ENCODE results near the gene OCA2. TPM values are rescaled to one million over a fixed set of nuclear protein-coding genes. Genes with fewer than 3 reads are reported as not detected.
A peak's percentile ranks its signal among the peaks of the same experiment; 100 is the strongest.
"Not testable (repeated sequence)": the region's sequence is repeated elsewhere in the genome, so short reads cannot be mapped to it uniquely, and the experiment has no call there.

Gene OCA2
- total RNA-seq (2021; ENCODE audit: unreplicated experiment) = 0.13 TPM
- polyA plus RNA-seq (2012; ENCODE audit: insufficient read length) = not detected
- percentile 10 among the genes with signal in this experiment for Bru-seq, nascent RNA
- BruChase-seq, experiment 1, labeled RNA remaining after a 2-hour chase = percentile 7 among the genes with signal in this experiment
- percentile 5 among the genes with signal in this experiment for BruChase-seq, experiment 2, labeled RNA remaining after a 6-hour chase
- long read RNA-seq, partial matches to known transcripts = 0 of 1 reads
- long read RNA-seq, other reads (novel, unspliced or antisense) = 1 of 1 reads

GRCh38 chr15:28098766-28099554 is at the start of gene OCA2:
OCA2 (minus strand) TSS chr15:28099315; CDS start chr15:28081874, 17,441 bp downstream.
- DNase-seq (ENCODE audit: low read depth, low spot score) (no peak), ATAC-seq (peak; percentile 58)
- Histone ChIP-seq H3K9me3 (ENCODE audit: control insufficient read depth, insufficient read depth, low read depth, low read length) (no peaks in the 10 kb centered on the region), H3K27me3 (ENCODE audit: control insufficient read depth, insufficient read depth, low read length) (no peaks in the 10 kb centered on the region), H3K27ac (ENCODE audit: low read length) (no peak within 1 kb of the TSS), H3K36me3 (ENCODE audit: control insufficient read depth, insufficient read depth, low read length) (no peaks in the 10 kb centered on the region), H3K4me3 (ENCODE audit: low read depth in 2 of 2, low read length in 2 of 2) (peak within 1 kb of the TSS in 1 of 2 experiments; percentile 42; a peak in 2 of 4 replicates), H3K4me1 (ENCODE audit: control insufficient read depth, insufficient read depth, low read length) (peaks cover 7% of the 10 kb centered on the region; the same call in 1 of the 2 replicates)
- intact Hi-C loops (cut with micrococcal nuclease; ENCODE audit: unreplicated experiment) (no loop called here), in situ Hi-C loops (cut with HindIII; ENCODE audit: low pct_unique_long_range_greater_than_20kb, low sequenced_read_pairs) (no loop called here)
- ChIA-PET POLR2A (no interaction called here), CTCF (interaction anchor here (0.6 kb wide), 2 partner anchors 27 to 1204 kb away, joined by 3 to 6 read pairs; no protein-coding TSS in a partner anchor)
- BruUV-seq (replicated peaks) = no TSS peak
- TF ChIP-seq TCF7L2 (IDR thresholded peaks at IDR 0.05; ENCODE audit: low read depth, low read length) (no peak), SIN3A (IDR thresholded peaks at IDR 0.05; ENCODE audit: borderline replicate concordance, insufficient read depth, low read depth, low read length) (no peak)

- BruUV-seq (replicated peaks) = no TSS peak
- intact Hi-C loops (cut with micrococcal nuclease; ENCODE audit: unreplicated experiment) = no loop called here
- no peak for ATAC-seq
These were observed 48.7 kb upstream of the OCA2 start for GRCh38 chr15:28147801-28148200.

GRCh38 chr15:28145419-28145818 is 46.3 kb upstream of the OCA2 start:
- intact Hi-C loops (cut with micrococcal nuclease; ENCODE audit: unreplicated experiment); H3K9me3 ChIP-seq (ENCODE audit: control insufficient read depth, insufficient read depth, low read depth, low read length); H3K27me3 ChIP-seq (ENCODE audit: control insufficient read depth, insufficient read depth, low read length); ATAC-seq; H3K27ac ChIP-seq (ENCODE audit: low read length); POLR2A ChIA-PET; H3K4me3 ChIP-seq (ENCODE audit: low read depth in 2 of 2, low read length in 2 of 2); H3K36me3 ChIP-seq (ENCODE audit: control insufficient read depth, insufficient read depth, low read length); in situ Hi-C loops (cut with HindIII; ENCODE audit: low pct_unique_long_range_greater_than_20kb, low sequenced_read_pairs); BruUV-seq (replicated peaks); H3K4me1 ChIP-seq (ENCODE audit: control insufficient read depth, insufficient read depth, low read length); CTCF ChIA-PET; DNase-seq (ENCODE audit: low read depth, low spot score): not testable (repeated sequence)

More at GRCh38 chr15:28147801-28148200, 48.7 kb upstream of the OCA2 start:
- no peaks in the 10 kb centered on the region for H3K4me1 ChIP-seq (ENCODE audit: control insufficient read depth, insufficient read depth, low read length)
- H3K4me3 ChIP-seq (ENCODE audit: low read depth in 2 of 2, low read length in 2 of 2) = no peak overlapping the region
- no peaks in the 10 kb centered on the region for H3K9me3 ChIP-seq (ENCODE audit: control insufficient read depth, insufficient read depth, low read depth, low read length)
- H3K27ac ChIP-seq (ENCODE audit: low read length) = no peak overlapping the region
- TF ChIP-seq, protein P1, sequence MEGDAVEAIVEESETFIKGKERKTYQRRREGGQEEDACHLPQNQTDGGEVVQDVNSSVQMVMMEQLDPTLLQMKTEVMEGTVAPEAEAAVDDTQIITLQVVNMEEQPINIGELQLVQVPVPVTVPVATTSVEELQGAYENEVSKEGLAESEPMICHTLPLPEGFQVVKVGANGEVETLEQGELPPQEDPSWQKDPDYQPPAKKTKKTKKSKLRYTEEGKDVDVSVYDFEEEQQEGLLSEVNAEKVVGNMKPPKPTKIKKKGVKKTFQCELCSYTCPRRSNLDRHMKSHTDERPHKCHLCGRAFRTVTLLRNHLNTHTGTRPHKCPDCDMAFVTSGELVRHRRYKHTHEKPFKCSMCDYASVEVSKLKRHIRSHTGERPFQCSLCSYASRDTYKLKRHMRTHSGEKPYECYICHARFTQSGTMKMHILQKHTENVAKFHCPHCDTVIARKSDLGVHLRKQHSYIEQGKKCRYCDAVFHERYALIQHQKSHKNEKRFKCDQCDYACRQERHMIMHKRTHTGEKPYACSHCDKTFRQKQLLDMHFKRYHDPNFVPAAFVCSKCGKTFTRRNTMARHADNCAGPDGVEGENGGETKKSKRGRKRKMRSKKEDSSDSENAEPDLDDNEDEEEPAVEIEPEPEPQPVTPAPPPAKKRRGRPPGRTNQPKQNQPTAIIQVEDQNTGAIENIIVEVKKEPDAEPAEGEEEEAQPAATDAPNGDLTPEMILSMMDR (IDR thresholded peaks at IDR 0.05) = no peak
- TF ChIP-seq TCF7L2 (IDR thresholded peaks at IDR 0.05; ENCODE audit: low read depth, low read length) (no peak), POLR2AphosphoS5 (IDR thresholded peaks at IDR 0.05; ENCODE audit: low read depth, low read length) (no peak), SIN3A (IDR thresholded peaks at IDR 0.05; ENCODE audit: borderline replicate concordance, insufficient read depth, low read depth, low read length) (no peak)
- TF ChIP-seq, protein P2, sequence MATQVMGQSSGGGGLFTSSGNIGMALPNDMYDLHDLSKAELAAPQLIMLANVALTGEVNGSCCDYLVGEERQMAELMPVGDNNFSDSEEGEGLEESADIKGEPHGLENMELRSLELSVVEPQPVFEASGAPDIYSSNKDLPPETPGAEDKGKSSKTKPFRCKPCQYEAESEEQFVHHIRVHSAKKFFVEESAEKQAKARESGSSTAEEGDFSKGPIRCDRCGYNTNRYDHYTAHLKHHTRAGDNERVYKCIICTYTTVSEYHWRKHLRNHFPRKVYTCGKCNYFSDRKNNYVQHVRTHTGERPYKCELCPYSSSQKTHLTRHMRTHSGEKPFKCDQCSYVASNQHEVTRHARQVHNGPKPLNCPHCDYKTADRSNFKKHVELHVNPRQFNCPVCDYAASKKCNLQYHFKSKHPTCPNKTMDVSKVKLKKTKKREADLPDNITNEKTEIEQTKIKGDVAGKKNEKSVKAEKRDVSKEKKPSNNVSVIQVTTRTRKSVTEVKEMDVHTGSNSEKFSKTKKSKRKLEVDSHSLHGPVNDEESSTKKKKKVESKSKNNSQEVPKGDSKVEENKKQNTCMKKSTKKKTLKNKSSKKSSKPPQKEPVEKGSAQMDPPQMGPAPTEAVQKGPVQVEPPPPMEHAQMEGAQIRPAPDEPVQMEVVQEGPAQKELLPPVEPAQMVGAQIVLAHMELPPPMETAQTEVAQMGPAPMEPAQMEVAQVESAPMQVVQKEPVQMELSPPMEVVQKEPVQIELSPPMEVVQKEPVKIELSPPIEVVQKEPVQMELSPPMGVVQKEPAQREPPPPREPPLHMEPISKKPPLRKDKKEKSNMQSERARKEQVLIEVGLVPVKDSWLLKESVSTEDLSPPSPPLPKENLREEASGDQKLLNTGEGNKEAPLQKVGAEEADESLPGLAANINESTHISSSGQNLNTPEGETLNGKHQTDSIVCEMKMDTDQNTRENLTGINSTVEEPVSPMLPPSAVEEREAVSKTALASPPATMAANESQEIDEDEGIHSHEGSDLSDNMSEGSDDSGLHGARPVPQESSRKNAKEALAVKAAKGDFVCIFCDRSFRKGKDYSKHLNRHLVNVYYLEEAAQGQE (IDR thresholded peaks at IDR 0.05; ENCODE audit: insufficient read depth in 1 of 2, low read depth in 2 of 2, low read length in 1 of 2) = no peak
- ChIA-PET POLR2A (no interaction called here), CTCF (no interaction called here)
- in situ Hi-C loops (cut with HindIII; ENCODE audit: low pct_unique_long_range_greater_than_20kb, low sequenced_read_pairs) = no loop called here
- H3K27me3 ChIP-seq (ENCODE audit: control insufficient read depth, insufficient read depth, low read length) = no peaks in the 10 kb centered on the region
- H3K36me3 ChIP-seq (ENCODE audit: control insufficient read depth, insufficient read depth, low read length) = no peaks in the 10 kb centered on the region
- no peak for DNase-seq (ENCODE audit: low read depth, low spot score)

All from Panc1 (cell line).